ENCODE results near the gene SH3GL2.
A peak's percentile ranks its signal among the peaks of the same experiment; 100 is the strongest.

Gene SH3GL2

GRCh38 chr9:17800418-17800817 lies 221.6 kb downstream of the SH3GL2 start:
- no peak for TF ChIP-seq CTCF (conservative IDR thresholded peaks at IDR 0.05)
- no peak for TF ChIP-seq ZFX (IDR thresholded peaks at IDR 0.05)
- H3K27ac ChIP-seq = no peak overlapping the region

GRCh38 chr9:17802249-17802857 lies 223.5 kb downstream of the SH3GL2 start:
- H3K27ac ChIP-seq = no peak overlapping the region
- no peak for TF ChIP-seq ZFX (IDR thresholded peaks at IDR 0.05)
- TF ChIP-seq CTCF (conservative IDR thresholded peaks at IDR 0.05) = peak; percentile 81

- TF ChIP-seq CTCF (conservative IDR thresholded peaks at IDR 0.05) (no peak), ZFX (IDR thresholded peaks at IDR 0.05) (no peak)
- no peak overlapping the region for H3K27ac ChIP-seq
These were observed 228.9 kb downstream of the SH3GL2 start for GRCh38 chr9:17807613-17808282.

- TF ChIP-seq ZFX (IDR thresholded peaks at IDR 0.05) (no peak), CTCF (conservative IDR thresholded peaks at IDR 0.05) (no peak)
These were observed 231.5 kb downstream of the SH3GL2 start for GRCh38 chr9:17810317-17810716.

GRCh38 chr9:17810728-17811571 lies 232.1 kb downstream of the SH3GL2 start:
- H3K27ac ChIP-seq = no peak overlapping the region
- peak; percentile 95 for TF ChIP-seq CTCF (conservative IDR thresholded peaks at IDR 0.05)
- TF ChIP-seq ZFX (IDR thresholded peaks at IDR 0.05) = no peak

More at GRCh38 chr9:17810317-17810716, 231.5 kb downstream of the SH3GL2 start:
- no peak overlapping the region for H3K27ac ChIP-seq

GRCh38 chr9:17813798-17814197 lies 234.9 kb downstream of the SH3GL2 start:
- TF ChIP-seq CTCF (conservative IDR thresholded peaks at IDR 0.05) (no peak), ZFX (IDR thresholded peaks at IDR 0.05) (no peak)
- no peak overlapping the region for H3K27ac ChIP-seq

All from C4-2B (cell line).